Measurements from ENCODE around the gene FAM168A.

DNA sequence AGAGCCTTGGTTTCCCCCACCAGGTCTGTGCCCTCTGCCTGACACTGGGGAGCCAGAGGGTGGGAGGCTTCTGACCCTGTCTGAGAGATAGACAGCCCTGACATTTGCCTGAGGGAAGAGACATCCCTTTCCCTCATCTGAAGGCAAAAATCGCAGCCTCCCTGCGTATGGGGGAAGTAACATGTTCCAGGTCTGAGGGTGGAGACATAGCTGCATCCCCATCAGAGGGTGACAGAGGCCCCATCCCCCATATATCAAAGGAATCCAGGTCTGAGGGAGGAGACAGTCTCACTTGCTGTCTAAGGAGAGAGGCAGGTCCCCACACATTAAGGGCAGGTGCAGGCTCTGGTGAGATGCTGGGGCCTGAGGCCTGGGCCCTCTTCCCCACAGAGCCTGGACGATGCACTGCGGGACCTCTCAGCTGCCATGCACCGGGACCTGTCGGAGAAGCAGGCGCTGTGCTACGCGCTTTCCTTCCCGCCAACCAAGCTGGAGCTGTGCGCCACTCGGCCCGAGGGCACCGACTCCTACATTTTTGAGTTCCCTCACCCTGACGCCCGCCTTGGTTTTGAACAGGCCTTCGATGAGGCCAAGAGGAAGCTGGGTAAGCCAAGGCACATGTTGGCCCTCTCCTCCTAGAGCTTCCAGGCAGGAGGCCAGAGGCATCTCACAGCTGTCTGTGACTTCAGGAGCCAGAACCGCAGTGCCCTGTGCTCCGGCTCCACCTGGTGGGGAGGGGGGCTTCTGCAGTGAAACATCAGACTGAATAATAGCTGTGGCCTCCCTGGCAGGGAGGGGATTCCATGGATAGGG is 237.8 kb downstream of the FAM168A start:
- TF ChIP-seq POLR2A (IDR thresholded peaks at IDR 0.05) (no peak), EP300 (IDR thresholded peaks at IDR 0.05) (no peak)
- TF ChIP-seq, protein P1, sequence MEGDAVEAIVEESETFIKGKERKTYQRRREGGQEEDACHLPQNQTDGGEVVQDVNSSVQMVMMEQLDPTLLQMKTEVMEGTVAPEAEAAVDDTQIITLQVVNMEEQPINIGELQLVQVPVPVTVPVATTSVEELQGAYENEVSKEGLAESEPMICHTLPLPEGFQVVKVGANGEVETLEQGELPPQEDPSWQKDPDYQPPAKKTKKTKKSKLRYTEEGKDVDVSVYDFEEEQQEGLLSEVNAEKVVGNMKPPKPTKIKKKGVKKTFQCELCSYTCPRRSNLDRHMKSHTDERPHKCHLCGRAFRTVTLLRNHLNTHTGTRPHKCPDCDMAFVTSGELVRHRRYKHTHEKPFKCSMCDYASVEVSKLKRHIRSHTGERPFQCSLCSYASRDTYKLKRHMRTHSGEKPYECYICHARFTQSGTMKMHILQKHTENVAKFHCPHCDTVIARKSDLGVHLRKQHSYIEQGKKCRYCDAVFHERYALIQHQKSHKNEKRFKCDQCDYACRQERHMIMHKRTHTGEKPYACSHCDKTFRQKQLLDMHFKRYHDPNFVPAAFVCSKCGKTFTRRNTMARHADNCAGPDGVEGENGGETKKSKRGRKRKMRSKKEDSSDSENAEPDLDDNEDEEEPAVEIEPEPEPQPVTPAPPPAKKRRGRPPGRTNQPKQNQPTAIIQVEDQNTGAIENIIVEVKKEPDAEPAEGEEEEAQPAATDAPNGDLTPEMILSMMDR (IDR thresholded peaks at IDR 0.05), result no peak

Data from ovary (tissue), 3 donors.